ENCODE data around the gene VSTM5.

DNA sequence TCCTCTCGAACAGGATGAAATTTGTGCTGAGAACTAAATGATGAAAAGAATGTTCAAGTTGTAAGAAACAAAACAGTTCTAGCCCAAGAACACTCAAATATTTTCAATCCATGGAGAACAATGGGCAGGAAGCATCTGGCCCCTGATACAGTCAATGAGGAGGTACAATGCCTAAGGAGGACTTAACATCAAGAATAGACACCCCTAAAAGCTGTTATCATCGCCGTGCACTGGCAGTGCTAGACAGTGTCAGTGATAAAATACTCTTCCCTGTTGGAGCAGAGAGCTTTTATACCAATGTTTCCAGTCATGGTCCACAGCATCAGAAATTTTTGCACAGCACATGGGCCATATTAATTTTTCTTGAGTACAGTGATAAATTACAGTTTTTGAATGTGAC lies 20.2 kb upstream of the VSTM5 start:
- TF ChIP-seq JUND (IDR thresholded peaks at IDR 0.05; ENCODE audit: low read length) (no peak), EZH2 (IDR thresholded peaks at IDR 0.05; ENCODE audit: low read depth, low read length, severe bottlenecking) (no peak), POU5F1 (IDR thresholded peaks at IDR 0.05; ENCODE audit: low read depth, low read length) (no peak), SUZ12 (IDR thresholded peaks at IDR 0.05; ENCODE audit: low read length) (no peak), JUN (IDR thresholded peaks at IDR 0.05; ENCODE audit: low read depth, low read length) (no peak), HDAC6 (IDR thresholded peaks at IDR 0.05; ENCODE audit: low read depth, low read length) (no peak), POLR2A (IDR thresholded peaks at IDR 0.05; ENCODE audit: control extremely low read depth in 1 of 2, low read depth in 2 of 2, low read length in 2 of 2) (no peak), SIN3A (conservative IDR thresholded peaks at IDR 0.05 in 1 of 2, IDR thresholded peaks at IDR 0.05 in 1 of 2; ENCODE audit: low read depth in 1 of 2, low read length in 2 of 2) (no peak), MAX (IDR thresholded peaks at IDR 0.05) (no peak), NRF1 (IDR thresholded peaks at IDR 0.05; ENCODE audit: low read depth, low read length) (no peak), YY1 (IDR thresholded peaks at IDR 0.05; ENCODE audit: low read depth, low read length) (no peak)
- TF ChIP-seq, protein P1, sequence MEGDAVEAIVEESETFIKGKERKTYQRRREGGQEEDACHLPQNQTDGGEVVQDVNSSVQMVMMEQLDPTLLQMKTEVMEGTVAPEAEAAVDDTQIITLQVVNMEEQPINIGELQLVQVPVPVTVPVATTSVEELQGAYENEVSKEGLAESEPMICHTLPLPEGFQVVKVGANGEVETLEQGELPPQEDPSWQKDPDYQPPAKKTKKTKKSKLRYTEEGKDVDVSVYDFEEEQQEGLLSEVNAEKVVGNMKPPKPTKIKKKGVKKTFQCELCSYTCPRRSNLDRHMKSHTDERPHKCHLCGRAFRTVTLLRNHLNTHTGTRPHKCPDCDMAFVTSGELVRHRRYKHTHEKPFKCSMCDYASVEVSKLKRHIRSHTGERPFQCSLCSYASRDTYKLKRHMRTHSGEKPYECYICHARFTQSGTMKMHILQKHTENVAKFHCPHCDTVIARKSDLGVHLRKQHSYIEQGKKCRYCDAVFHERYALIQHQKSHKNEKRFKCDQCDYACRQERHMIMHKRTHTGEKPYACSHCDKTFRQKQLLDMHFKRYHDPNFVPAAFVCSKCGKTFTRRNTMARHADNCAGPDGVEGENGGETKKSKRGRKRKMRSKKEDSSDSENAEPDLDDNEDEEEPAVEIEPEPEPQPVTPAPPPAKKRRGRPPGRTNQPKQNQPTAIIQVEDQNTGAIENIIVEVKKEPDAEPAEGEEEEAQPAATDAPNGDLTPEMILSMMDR (IDR thresholded peaks at IDR 0.05; ENCODE audit: control extremely low read depth in 1 of 3, insufficient read depth in 1 of 3, low read depth in 1 of 3, low read length in 3 of 3) = no peak
